NCI-H1694 (cell line): ENCODE data around the gene STX11.
"Not testable (repeated sequence)": the region's sequence is repeated elsewhere in the genome, so short reads cannot be mapped to it uniquely, and the experiment has no call there.

Experiments
- DNase-seq: peaks from one replicate; lab custom pipeline; 2025; lab: John Stamatoyannopoulos, UW

Gene STX11

DNA sequence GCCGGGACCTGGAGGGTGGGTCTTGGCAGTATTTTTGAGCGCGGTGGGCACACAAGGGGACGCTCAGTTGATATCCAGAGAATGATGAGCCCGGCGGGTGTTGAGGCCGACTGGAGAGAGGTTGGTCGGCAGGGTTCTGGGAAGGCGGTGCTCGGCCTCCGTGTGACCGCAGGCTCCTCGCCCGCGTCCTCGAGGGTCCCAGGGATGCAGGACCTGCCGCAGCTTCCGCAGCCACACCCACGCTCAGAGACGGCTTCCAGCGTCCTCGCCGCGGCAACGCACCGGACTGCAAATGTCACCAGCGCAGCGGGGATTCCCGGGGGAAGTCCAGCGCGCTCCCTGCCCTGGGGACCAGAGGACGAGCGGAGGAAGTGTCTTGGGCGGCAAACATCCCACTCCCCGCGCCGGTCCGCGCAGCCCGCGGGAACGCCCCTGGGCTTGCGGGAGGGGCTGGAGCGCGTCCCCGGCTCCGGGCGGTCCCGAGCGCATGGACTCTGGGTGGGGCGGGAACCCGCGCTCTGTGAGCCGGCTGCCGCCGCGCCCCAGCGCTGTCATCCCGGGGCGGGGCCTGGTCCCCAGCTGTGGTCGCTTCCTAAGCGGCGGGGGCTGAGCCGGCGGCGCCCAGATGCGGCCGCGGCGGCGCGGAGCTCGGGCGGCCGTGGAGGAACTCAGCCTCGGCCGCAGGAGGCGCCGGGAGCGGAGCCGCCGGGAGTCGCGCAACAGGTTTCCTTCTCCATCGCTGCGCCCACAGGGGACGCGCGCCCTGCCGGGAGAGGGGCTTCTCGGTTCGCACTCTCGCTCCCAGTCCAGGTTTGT lies at the start of gene STX11:
Gene STX11 (plus strand): TSS at position 624 of the 816 bp plus-strand sequence. CDS start 36,111 bp downstream, outside the sequence.
- no peak for DNase-seq

GRCh38 chr6:144103026-144103563 lies 47.2 kb upstream of the STX11 start:
- DNase-seq: no peak

GRCh38 chr6:144104488-144104887 lies 45.8 kb upstream of the STX11 start:
- DNase-seq: no peak

DNA sequence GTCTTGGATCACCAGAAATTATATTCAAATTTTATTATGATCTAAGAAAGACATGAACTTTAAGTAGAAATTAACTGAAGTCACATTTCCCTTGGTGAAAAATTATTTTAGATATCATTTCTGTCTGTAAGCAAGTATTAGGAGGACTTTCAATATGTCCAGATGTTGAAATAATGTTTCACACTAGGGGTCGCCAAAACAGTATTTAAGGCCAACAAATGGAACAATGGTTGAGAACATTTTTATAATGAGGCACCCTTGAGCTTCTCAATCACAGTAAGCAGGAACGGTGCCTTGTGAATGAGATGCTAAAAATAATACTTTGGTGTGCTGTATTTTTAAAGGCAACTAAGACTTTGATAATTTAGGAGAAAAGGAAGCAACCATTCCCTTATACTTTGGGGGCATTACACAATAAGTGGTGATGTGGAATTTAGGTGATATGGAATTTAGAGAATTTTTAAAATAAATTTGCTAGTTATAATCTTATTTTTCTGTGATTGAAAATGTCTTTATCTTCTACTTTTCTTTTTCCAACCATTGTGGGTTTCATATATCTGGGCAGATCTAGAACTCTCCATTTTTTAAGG lies 45.3 kb upstream of the STX11 start:
- peak; percentile 40 for DNase-seq

- DNase-seq: no peak
Observed at GRCh38 chr6:144106206-144106605, 44.1 kb upstream of the STX11 start.

DNA sequence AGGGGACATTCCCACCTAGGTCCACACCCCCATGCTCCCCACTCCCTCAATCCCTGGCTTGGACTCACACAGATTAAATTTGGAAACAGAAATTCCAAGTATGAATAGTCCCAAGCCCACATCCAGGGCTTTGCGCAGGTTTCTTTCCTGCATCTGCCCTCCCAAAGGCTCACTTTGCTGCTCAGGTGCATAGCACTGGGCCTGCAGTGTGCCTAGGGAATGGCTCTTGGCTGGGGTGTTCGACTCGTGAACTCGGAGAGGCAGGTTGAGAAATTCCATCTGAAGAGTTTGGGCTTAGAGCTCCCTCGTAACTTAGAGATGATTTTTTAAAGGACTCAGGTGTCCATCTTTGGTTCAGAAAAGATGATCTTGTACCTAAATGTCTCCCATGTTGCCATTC lies 40.1 kb upstream of the STX11 start:
- no peak for DNase-seq

GRCh38 chr6:144113366-144113765 lies 37.0 kb upstream of the STX11 start:
- no peak for DNase-seq

DNA sequence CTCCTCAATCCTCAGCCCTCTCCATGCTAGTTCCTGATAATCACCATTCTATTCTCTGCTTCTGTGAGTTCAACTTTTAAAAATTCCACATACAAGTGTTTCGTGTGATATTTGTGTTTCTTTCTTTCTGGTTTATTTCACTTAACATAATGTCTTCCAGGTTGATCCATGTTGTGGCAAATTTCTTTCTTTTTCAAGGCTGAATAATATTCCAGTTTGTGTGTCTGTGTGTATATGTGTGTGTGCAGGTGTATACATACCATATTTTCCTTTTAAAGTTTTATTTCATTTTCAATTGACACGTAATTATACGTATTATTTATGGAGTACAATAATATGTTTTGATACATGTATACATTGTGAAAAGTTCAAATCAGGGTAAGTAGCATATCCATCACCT lies 35.1 kb upstream of the STX11 start:
- DNase-seq: no peak

GRCh38 chr6:144119376-144119775 lies 30.9 kb upstream of the STX11 start:
- no peak for DNase-seq

DNA sequence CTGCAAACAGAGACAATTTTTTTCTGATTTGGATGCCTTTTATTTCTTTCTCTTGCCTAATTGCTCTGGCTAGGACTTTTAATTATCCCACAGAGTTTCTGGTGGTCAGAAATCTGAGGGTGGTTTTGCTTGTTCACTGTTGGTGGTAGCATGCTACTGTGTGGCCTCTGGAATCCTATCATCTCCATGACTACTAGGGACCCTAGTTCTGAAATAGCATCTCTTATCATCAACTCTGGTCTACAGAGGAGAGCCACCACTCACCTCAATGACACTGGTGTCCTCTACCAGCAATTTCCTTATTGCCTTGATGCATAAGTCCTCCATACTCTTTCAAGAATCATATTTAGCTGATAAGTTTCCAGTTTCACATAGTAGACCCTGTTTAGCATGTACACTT lies 27.5 kb upstream of the STX11 start:
- no peak for DNase-seq

GRCh38 chr6:144123421-144123820 lies 26.9 kb upstream of the STX11 start:
- DNase-seq: no peak

GRCh38 chr6:144123836-144124235 lies 26.5 kb upstream of the STX11 start:
- DNase-seq: no peak

GRCh38 chr6:144127097-144127496 lies 23.2 kb upstream of the STX11 start:
- DNase-seq: no peak

DNA sequence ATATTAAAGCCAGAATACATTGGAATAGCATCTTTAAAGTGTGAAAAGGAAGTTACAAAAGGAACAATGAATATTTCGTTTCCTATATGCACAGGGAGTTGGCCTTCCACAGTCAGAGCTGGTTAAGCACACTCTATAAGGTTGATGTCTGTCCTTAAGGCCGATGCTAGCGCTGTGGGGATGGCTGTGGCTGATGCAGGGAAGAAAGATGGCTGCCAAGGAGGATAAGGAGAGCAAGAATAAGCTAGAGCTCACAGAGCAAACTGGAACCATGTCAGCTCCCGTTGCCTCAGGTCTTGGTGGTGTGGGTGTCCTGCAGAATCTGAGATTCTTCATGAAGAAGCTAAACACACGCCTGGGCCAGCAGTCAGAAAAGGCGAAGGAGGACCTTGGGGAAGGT lies 20.8 kb upstream of the STX11 start:
- no peak for DNase-seq

DNA sequence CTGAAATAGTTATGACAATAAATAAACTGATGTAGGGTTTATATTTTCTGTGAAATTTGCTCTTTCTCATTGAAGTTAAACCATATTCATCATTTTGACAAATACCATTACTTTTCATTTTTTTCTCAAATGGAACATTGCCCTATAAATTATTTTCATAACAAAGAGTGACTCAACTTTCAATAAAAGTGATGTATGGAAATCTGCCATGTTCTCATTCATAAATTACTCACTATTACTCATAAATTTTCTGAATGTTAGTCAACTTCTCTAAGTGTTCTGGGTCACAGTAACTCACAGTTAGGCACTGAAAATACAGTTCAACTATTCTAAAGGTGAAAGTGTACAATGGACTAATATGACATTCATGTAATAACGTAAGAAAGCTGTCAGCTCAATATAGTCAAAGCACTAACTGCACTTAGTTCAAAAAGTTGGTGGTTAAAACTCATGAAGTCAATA lies 19.0 kb upstream of the STX11 start:
- no peak for DNase-seq

DNA sequence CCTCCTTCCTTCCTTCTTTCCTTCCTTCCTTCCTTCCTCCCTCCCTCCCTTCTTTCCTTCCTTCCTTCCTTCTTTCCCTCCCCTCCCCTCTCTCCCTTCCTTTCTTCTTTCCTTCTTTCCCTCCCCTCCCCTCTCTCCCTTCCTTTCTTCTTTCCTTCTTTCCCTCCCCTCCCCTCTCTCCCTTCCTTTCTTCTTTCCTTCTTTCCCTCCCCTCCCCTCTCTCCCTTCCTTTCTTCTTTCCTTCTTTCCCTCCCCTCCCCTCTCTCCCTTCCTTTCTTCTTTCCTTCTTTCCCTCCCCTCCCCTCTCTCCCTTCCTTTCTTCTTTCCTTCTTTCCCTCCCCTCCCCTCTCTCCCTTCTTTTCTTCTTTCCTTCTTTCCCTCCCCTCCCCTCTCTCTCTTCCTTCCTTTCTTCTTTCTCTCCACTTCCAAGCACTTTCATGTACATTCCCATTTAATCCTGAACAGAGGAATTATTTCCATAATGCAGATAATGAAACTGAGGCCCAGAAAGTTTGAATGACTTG lies 18.1 kb upstream of the STX11 start:
- DNase-seq: not testable (repeated sequence)

DNA sequence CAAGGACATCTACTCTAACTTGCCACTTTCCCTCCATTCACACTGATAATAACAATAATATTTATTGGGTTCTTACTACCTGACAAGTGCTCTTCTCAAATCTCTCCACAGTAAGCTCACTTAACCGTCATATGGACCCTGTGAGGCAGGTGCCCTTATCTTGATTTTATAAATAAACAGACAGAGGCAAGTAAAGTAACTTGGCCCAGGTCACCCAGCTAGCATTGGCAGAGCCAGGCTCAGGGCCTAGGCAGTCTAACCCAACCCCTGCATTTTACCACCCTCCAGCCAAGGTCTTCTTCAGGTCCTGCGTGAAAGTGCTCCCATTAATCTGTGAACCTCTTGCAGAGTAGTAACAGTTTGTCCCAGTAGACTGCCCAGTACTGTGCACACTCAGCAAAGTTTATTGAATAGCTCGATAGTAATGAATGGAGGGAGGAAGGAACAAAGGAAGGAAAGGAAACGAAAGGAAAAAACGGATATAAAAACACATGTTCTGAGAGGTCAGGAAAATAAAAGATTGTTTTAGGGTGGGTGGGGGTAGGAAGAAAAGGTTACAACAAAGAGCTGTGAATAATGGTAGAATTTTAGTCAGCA lies 17.0 kb upstream of the STX11 start:
- DNase-seq: no peak

- no peak for DNase-seq
Observed at GRCh38 chr6:144134176-144134575, 16.1 kb upstream of the STX11 start.

- DNase-seq: no peak
Observed at GRCh38 chr6:144134737-144135136, 15.6 kb upstream of the STX11 start.

DNA sequence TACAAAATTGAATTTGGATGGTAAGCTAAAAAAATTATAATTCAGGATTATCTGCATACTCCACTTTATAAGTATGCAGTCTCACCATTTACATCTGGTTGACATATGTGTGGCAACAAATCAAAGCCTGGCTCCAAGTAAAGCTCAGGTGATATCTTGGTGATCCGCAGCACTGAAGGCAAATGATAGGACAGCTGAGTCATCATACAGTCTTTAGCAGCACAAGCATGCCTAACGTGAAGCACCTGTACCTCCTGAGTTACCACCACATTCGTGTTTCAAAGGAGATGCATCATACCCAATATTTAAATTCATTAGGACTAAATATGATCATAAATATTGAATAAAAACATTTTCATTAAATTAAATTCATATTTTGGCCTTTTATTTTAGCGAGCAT lies 11.8 kb upstream of the STX11 start:
- DNase-seq: no peak

DNA sequence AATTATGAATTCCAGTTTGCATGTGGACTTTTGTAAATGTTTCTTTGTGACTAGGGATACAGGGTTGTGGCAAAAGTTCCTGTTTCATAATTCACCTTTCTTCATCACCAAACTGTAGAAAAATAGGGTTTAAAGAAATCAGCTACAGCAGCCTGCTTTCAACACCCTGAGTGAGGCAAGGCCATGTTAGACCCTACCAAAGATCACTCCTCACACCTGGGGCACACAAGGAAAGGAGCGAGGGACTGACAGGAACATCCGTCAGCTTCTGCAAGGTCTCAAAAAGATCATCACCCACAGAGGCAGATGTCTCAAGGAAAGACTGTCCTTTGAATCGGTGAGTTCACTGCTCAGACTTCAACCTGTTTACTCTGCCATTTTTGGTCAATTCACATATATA lies 10.5 kb upstream of the STX11 start:
- DNase-seq: no peak

GRCh38 chr6:144140867-144141266 lies 9.4 kb upstream of the STX11 start:
- DNase-seq: no peak

DNA sequence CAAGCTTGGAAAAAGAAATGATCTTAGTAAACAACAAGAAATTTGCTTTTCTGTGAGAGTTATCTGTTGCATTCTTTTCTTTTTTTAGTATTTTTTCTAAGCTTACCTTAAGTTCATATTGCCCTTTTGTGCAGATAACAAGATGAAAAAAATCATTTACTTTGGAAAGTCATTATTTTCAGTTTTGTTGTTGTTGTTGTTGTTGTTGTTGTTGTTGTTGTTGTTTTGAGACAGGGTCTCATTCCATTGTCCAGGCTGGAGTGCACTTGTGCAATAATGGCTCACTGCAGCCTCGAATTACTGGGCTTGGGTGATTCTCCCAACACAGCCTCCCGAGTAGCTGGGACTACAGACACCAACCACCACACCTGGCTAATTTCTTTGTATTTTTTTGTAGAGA lies 8.8 kb upstream of the STX11 start:
- DNase-seq: no peak
